NCI-H446 (cell line): Measurements from ENCODE around the gene SMLR1.
A peak's percentile ranks its signal among the peaks of the same experiment; 100 is the strongest.

Experiments used
- DNase-seq, 2 experiments: peaks; one replicate each; lab custom pipeline; 2025; lab: John Stamatoyannopoulos, UW

Gene SMLR1

DNA sequence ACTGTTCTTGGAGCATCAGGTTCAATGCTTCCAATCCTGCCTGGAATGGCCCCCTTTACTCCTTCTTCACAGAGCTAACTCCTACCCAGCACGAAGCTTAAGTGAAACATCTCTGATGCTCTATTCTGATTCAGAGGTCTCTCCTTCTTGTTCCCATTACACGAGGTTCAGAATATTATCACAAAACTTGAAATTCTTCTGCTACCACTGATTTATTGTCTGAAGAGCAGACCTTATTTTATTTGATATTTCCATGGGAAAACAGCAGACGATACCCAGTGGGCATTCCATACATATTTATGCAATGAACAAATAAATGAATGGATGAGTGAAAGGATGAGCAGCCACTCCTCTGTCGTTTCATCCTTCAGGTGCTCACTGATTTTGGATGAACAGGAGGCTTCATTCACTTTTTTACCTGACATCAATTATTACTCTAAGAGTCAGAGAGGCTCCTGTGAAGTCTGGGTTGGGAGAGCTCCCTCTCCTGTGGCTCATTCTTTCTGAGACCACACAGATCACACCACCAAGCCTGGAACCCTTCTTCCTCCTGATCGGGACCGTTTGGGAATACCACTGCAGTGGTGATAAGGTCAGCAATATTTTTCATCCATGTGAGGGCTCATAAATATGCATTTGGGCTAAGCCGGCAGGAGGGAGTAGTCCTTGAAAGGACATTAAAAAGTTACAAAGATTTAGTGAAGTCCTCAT is 25.8 kb downstream of the SMLR1 start:
- no peak for DNase-seq

DNA sequence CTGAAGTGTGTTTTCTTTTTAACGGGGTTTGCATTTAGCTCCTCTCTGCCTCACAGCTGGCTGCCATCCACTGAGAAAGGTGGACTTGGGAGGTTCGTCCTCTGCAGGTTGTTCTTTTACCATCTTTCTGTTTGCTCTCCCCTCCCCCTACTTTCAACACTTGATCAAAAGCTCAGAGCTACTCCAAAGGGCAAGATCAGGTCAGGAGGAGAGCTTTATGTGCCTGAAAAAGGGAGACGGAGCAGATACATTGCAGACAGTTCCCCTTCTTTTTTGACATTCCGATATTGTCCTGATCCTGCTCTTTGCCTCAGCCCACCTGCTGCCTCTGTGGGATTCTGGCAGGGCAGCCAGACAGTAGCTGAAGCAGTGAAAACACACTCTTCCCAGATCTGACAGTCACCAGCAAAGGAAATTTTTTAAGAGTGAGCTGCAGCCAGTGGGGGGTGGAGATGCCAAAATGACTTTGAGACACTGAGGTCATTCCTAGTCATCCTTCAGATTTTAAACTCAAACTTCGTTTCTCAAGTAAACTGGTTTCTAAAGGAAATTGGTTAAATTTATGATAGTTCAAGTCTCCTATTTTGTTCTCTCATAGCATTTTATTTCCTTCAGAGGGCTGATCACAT is 26.5 kb downstream of the SMLR1 start:
- DNase-seq, result no peak

DNA sequence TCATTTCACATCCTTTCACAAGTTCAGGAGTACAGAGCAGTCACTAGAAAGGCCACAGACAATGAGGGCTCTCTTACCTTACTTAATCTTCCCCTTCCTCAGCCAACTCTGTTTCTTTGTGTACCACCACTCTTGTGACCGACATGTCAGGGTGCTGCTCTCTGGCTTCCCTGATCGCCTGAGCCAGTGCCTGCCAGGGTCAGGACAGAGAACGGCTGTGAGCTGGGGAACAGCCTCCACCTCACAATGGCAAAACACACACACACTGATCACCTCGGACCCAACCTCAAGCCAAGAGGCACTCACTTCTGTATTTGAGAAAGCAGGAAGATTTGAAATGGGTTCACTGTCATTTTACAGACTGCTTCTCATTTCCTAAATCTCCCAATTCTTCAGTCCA is 30.8 kb downstream of the SMLR1 start:
- DNase-seq, result no peak

GRCh38 chr6:130858498-130859160 is 31.4 kb downstream of the SMLR1 start:
- DNase-seq, result no peak

GRCh38 chr6:130859161-130859867 is 32.1 kb downstream of the SMLR1 start:
- no peak for DNase-seq

DNA sequence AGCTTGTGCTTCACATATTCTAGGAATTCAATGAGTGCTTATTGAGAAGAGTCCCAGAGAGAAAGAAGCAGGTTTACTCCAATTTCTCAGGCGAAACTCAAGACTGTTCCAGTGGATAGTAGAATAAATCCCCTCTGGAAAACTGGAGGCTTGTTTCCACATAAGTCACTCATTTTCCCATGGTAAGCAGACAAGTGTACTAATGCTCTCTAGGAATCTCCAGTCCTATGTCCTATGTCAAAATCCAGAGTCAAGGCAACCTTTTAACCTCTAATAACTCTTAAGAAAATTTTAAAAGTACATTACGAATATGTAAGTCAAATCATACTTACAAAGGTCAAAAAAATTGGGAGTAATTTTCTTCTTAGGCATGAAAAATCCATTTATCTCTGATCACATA is 35.2 kb downstream of the SMLR1 start:
- DNase-seq, result no peak

DNA sequence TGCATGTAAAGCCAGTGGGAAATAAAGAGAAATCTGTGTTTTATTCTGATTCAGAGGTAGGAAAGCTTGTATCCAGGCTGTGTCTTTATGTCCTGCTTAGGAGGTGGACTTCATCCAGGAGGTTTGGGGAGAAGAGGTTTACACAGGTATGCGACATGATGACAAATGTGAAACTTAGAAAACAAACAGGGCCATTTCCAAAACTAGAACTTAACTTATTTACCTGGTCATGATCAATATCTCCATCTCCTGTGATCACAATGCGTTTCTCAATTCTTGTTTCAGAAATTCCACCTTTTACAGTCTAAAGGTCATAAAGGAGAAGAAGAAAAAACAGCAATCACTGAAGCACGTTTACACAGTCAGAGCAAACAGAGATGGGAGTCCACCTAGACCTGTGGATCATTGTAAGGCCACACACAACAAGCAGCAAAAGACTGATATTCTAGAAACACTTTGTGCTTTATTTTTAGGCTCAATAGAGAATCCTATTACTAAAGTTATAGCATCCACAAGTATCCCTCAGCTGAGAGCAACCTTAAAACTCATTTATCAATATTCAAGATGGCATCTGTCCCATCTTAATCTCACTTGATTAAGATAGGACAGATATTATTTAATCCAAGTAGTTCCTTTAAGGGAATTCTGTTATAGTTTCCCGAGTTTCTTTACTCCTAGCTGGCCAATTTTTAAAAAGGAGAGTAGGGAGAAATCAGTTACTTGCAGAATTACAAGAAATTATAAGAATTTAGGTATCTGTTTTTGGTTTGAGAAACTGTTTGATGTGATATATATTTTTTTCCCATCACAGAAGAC is 36.4 kb downstream of the SMLR1 start:
- DNase-seq, result no peak

GRCh38 chr6:130864344-130864743 is 37.1 kb downstream of the SMLR1 start:
- DNase-seq, result no peak

GRCh38 chr6:130865793-130866192 is 38.6 kb downstream of the SMLR1 start:
- no peak for DNase-seq

GRCh38 chr6:130869681-130870080 is 42.5 kb downstream of the SMLR1 start:
- no peak for DNase-seq

DNA sequence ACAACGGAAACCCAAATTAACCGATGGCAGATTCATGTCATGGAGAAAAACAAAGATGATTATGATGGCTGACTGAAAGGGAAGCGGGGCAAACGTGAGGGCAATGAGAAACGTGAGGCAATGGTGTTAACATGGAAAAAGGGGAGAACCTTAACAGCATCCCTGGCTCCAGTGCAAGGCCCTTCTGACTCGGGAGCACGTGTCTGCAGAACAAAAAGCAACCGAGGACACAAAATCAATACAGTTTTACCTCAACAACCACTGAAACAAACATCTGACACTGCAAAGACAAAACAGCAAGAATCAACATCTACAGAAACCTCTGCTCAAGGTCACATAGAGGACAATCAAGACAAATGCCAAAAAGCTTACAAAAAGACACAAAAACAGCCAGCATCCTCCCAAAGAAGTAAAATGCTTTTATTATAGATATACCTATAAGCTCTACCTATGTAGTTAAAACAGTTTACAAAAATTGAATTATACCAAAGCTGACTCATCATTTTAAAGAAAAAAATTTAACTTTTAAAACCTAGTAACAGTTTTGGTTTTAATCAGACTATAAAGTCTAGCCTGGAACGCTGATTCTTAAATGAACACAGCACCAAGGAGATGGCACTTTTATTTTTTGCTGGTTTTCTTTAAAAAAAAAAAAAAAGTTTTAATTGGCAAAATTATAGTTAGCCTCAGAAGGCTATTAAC is 43.1 kb downstream of the SMLR1 start:
- DNase-seq, result no peak

DNA sequence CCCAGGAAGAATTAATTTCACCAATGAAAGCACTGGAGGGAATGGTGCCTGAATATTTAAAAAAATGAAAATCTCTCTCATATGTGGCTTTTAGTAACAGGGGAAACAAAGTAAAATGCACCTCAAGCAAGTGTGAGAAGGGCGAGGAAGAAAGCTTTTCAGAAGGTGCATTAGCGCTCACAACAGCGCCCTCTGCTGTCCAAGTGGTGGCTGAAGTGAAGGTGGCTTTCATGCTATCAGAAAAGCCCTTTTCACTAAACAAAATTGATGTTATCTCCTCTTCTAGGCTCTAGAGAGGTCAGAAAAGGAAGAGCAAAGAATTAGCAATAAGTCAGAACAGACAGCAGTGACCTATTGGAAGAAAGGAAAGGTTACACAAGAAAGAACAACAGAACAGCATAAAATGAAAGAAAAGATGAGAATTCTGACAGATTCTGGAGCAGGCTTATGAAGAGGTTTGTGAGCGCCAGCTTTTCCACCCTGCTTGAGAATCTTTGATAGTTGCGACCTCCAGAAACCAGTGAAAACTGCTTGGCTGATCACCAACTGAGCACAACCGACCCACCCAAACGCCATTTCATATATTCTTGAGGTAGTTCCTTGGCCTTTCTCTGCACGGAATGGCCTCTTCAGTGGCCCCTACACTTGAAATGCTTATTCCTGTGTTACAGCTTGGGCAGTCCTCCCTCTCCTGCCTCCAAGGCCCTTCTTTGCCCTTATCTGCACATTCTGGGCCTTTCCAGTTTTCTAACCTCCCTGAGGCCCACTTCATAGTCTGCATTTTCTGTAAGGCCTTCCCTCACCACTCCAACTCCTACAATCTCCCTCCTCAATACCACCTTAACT is 45.3 kb downstream of the SMLR1 start:
- DNase-seq, result peak in 1 of 2 experiments; percentile 37

DNA sequence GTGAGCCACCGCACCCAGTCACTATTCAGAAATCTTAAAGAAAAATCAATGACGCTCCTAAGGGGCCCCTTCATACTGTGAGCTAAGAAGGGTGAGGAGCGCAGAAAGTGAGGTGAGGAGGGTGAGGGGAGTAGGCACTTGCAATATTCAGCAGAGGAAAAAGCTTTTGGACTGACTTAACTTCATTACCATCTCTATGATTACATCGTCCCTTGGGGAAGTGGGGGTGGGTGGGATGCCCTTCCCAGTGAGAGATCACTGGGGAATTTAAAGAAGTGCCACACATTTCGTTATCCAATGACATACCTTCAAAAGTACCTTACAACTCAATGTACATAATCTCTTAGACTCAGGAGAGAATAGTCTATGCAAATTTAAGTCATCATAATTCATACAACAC is 46.5 kb downstream of the SMLR1 start:
- DNase-seq, result no peak

- DNase-seq, result no peak
These were observed 52.6 kb downstream of the SMLR1 start for GRCh38 chr6:130879826-130880225.

DNA sequence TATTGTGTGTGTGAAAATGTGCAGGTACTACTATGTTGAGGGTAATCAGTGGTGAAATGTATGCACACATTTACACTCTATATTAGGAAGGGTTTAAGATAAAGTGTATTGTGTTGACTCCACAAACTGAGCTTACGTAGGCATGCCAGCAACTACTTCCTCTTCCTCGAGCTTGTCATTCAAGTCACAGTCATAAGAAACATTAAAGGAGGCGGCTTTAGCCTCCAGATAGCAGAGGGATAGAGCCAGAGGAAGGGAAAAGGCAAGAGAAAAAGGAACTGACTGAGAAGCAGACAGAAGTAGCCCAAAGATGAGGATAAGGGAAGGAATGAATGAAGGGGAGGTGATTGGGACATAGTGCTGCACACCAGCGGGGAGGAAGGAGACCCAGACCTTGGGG is 55.2 kb downstream of the SMLR1 start:
- no peak for DNase-seq

DNA sequence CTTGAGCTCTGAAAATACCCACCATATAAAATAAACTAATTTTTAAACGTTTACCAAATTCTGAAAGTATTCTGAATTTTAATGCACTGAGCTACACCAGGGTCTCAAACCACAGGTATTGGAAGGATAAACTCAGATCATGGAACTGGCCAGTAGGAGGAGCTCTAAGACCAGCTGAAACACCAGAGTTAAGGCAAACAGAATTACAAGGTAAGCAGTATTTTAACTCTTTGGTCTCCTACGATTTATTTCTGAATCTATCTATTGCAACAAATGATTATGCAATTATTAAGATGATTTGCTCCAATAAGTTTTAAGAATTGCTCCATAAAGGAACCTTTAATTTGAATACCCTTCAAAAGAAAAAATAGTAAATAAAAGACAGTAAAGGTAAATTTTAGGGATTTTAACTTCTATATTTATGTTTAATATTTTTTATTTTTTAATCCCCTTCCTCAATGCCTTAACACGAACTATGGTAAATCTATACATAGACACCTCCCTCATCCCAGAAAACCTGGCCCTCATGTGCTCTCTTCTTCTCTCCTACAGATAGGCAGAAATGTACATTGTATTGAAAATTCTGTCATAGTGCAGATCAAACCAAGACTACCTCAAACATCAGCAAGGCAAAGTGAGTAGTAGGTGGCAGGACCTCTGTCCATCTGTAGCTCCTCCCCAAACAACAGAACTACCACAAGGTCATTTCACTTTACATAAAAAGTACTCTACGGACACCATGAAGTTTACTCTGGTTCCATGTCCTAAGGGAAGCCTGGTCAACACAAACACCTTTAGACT is 58.4 kb downstream of the SMLR1 start:
- DNase-seq, result peak; percentile 19 to 72
